ENCODE measurements around the gene IER5. TPM values are rescaled to one million over a fixed set of nuclear protein-coding genes. Genes with fewer than 3 reads are reported as not detected.

IER5 gene
- total and polyA plus RNA-seq, 4 donors, result 18.6 to 34.5 (median 26.2) TPM

GRCh38 chr1:181086926-181087325 lies 1.6 kb upstream of the IER5 start:
- Histone ChIP-seq H3K9ac (ENCODE audit: insufficient read depth in 1 of 2, low read length in 2 of 2) (no peak overlapping the region), H3K27ac (ENCODE audit: low read depth in 1 of 2, low read length in 1 of 2) (no peak overlapping the region), H3K9me3 (ENCODE audit: control insufficient read depth in 4 of 4, insufficient read depth in 3 of 4, low read length in 3 of 4) (no peaks in the 10 kb centered on the region), H3K36me3 (ENCODE audit: control insufficient read depth in 4 of 4, insufficient read depth in 4 of 4, low read length in 4 of 4) (no peaks in the 10 kb centered on the region), H3K4me1 (ENCODE audit: control insufficient read depth in 5 of 5, insufficient read depth in 5 of 5, low read length in 5 of 5) (peaks cover 0 to 20% (median 3%) of the 10 kb centered on the region in 5 donors), H3K4me3 (no peak overlapping the region), H3K27me3 (ENCODE audit: control insufficient read depth in 3 of 3, insufficient read depth in 3 of 3, low read length in 2 of 3) (no peaks in the 10 kb centered on the region)
- no peak for DNase-seq
- no peak for TF ChIP-seq CTCF (IDR thresholded peaks at IDR 0.05; ENCODE audit: control extremely low read depth, extremely low read depth)
- no peak for ATAC-seq (ENCODE audit: insufficient read depth, low FRiP score)
- WGBS, 2 donors, result 22 to 61% methylated on average over 5 of the region's 5 CpGs

- no peak for TF ChIP-seq CTCF (IDR thresholded peaks at IDR 0.05; ENCODE audit: control extremely low read depth, extremely low read depth)
- Histone ChIP-seq H3K36me3 (ENCODE audit: control insufficient read depth in 4 of 4, insufficient read depth in 4 of 4, low read length in 4 of 4) (no peaks in the 10 kb centered on the region), H3K4me3 (no peak overlapping the region), H3K9me3 (ENCODE audit: control insufficient read depth in 4 of 4, insufficient read depth in 3 of 4, low read length in 3 of 4) (no peaks in the 10 kb centered on the region), H3K9ac (ENCODE audit: insufficient read depth in 1 of 2, low read length in 2 of 2) (no peak overlapping the region), H3K4me1 (ENCODE audit: control insufficient read depth in 5 of 5, insufficient read depth in 5 of 5, low read length in 5 of 5) (peaks cover 0 to 20% (median 6%) of the 10 kb centered on the region in 5 donors), H3K27ac (ENCODE audit: low read depth in 1 of 2, low read length in 1 of 2) (no peak overlapping the region), H3K27me3 (ENCODE audit: control insufficient read depth in 3 of 3, insufficient read depth in 3 of 3, low read length in 2 of 3) (no peaks in the 10 kb centered on the region)
- DNase-seq (no peak), ATAC-seq (ENCODE audit: insufficient read depth, low FRiP score) (no peak)
- 39 to 63% methylated on average over 8 of the region's 8 CpGs for WGBS, 2 donors
These were observed 1.0 kb upstream of the IER5 start for GRCh38 chr1:181087400-181087901.

GRCh38 chr1:181089017-181089675 lies 646 bp downstream of the IER5 start:
- H3K27me3 ChIP-seq (ENCODE audit: control insufficient read depth in 3 of 3, insufficient read depth in 3 of 3, low read length in 2 of 3), result no peaks in the 10 kb centered on the region
- H3K36me3 ChIP-seq (ENCODE audit: control insufficient read depth in 4 of 4, insufficient read depth in 4 of 4, low read length in 4 of 4), result peaks cover 0 to 6% (median 0%) of the 10 kb centered on the region in 4 donors
- H3K4me3 ChIP-seq, result peak overlapping the region; percentile 85
- no peak for DNase-seq
- peak overlapping the region; percentile 88 to 94 for H3K27ac ChIP-seq (ENCODE audit: low read depth in 1 of 2, low read length in 1 of 2)
- H3K9ac ChIP-seq (ENCODE audit: insufficient read depth in 1 of 2, low read length in 2 of 2), result peak overlapping the region; percentile 46 to 88
- TF ChIP-seq CTCF (IDR thresholded peaks at IDR 0.05; ENCODE audit: control extremely low read depth, extremely low read depth), result no peak
- H3K4me1 ChIP-seq (ENCODE audit: control insufficient read depth in 5 of 5, insufficient read depth in 5 of 5, low read length in 5 of 5), result peaks cover 0 to 20% (median 7%) of the 10 kb centered on the region in 5 donors
- WGBS, 2 donors, result 0 to 1% methylated on average over 62 to 97 of the region's 97 CpGs
- ATAC-seq (ENCODE audit: insufficient read depth, low FRiP score), result peak; percentile 12
- no peaks in the 10 kb centered on the region for H3K9me3 ChIP-seq (ENCODE audit: control insufficient read depth in 4 of 4, insufficient read depth in 3 of 4, low read length in 3 of 4)
